ENCODE measurements around the gene EEF1AKMT2. TPM values are rescaled to one million over a fixed set of nuclear protein-coding genes. Genes with fewer than 3 reads are reported as not detected.

Gene EEF1AKMT2
- total and polyA plus RNA-seq, 9 donors, result 11.9 to 25.8 (median 20.5) TPM

GRCh38 chr10:124708922-124709520 lies 82.7 kb downstream of the EEF1AKMT2 start:
- Histone ChIP-seq H3K4me3 (no peak overlapping the region), H3K36me3 (no peaks in the 10 kb centered on the region), H3K27ac (peak overlapping the region; percentile 52 to 96), H3K9me3 (no peaks in the 10 kb centered on the region), H3K4me1 (ENCODE audit: insufficient read depth) (peaks cover 55% of the 10 kb centered on the region), H3K27me3 (no peaks in the 10 kb centered on the region)
- 56 to 69% (median 56%) methylated on average over 10 to 11 of the region's 11 CpGs for WGBS, 3 donors
- TF ChIP-seq CTCF (IDR thresholded peaks at IDR 0.05) (no peak), EP300 (IDR thresholded peaks at IDR 0.05) (no peak), POLR2A (IDR thresholded peaks at IDR 0.05) (no peak)
- intact Hi-C loops (cut with DNase I), result no loop called here
- DNase-seq, result peak in 1 of 5 donors; percentile 37

GRCh38 chr10:124708246-124708779 lies 83.4 kb downstream of the EEF1AKMT2 start:
- Histone ChIP-seq H3K4me1 (ENCODE audit: insufficient read depth) (peaks cover 61% of the 10 kb centered on the region), H3K27me3 (no peaks in the 10 kb centered on the region), H3K9me3 (no peaks in the 10 kb centered on the region), H3K27ac (peak overlapping the region; percentile 52 to 96), H3K36me3 (no peaks in the 10 kb centered on the region), H3K4me3 (no peak overlapping the region)
- DNase-seq, result peak in 1 of 5 donors; percentile 45
- intact Hi-C loops (cut with DNase I), result no loop called here
- 14 to 30% (median 24%) methylated on average over 9 of the region's 9 CpGs for WGBS, 3 donors
- no peak for TF ChIP-seq CTCF (IDR thresholded peaks at IDR 0.05)
- no peak for TF ChIP-seq EP300 (IDR thresholded peaks at IDR 0.05)
- no peak for TF ChIP-seq POLR2A (IDR thresholded peaks at IDR 0.05)

Small RNA genes lying within 50 kb of the gene (small RNA-seq; reads per million reads assigned to genes)
- gene RF00019, result not detected

Other genes with a start within 250 kb of the EEF1AKMT2 start
- gene FAM53B, start 47.5 kb downstream of the EEF1AKMT2 start, total RNA-seq, result 10 to 100 TPM; 29.8 to 77.6 (median 47.8) TPM
- gene FAM53B, start 47.5 kb downstream of the EEF1AKMT2 start, polyA plus RNA-seq, result 10 to 100 TPM in 1 of 2 donors, 1 to 10 TPM in 1; 9.7 to 21.3 TPM
- gene ABRAXAS2, start 9.9 kb upstream of the EEF1AKMT2 start, total RNA-seq, result 10 to 100 TPM in 5 of 7 donors, 1 to 10 TPM in 2; 7.2 to 15.0 (median 12.4) TPM
- 10 to 100 TPM in 1 of 2 donors, 1 to 10 TPM in 1; 7.1 to 18.6 TPM for gene ABRAXAS2, start 9.9 kb upstream of the EEF1AKMT2 start, polyA plus RNA-seq
- 10 to 100 TPM; 21.5 to 39.6 (median 27.5) TPM for gene ZRANB1, start 150.2 kb upstream of the EEF1AKMT2 start, total RNA-seq
- 10 to 100 TPM; 18.9 to 29.6 TPM for gene ZRANB1, start 150.2 kb upstream of the EEF1AKMT2 start, polyA plus RNA-seq